GM21423 (cell line): Measurements from ENCODE around the gene P2RX4.
"Not testable (repeated sequence)": the region's sequence is repeated elsewhere in the genome, so short reads cannot be mapped to it uniquely, and the experiment has no call there.

Experiments
- ATAC-seq: cut with Tn5 transposase; IDR thresholded peaks from one replicate; pipeline ENCODE4 v1.9.1; 2021; ENCODE audit warnings: mild to moderate bottlenecking, moderate library complexity; ENCODE audit not compliant: unreplicated experiment

P2RX4 gene

DNA sequence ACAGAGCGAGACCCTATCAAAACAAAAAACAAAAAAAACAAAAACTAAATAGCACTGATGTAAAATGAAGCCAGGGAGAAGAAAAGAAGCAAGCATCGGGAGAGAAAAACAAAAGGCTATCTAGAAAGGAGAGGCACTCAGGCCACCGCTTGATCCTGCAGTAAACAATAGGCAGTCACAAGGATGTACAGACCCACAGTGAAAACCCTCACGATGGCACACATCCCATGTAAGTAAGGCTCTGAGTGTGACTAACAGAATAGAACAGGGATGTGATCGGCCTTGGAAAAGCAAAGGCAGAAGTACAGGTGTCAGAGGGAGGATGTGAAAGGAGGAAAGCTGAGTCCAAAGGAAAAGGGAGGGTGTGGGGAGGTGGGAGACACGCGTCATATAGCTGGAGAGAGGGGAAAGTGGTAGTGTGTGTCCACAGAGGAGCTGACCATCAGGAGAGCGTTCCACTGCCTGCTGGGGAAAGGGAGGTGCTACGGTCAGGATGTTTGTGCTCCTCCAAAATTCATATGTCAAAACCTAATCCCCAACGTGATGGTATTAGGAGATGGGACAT is 55.1 kb downstream of the P2RX4 start:
- ATAC-seq = no peak

DNA sequence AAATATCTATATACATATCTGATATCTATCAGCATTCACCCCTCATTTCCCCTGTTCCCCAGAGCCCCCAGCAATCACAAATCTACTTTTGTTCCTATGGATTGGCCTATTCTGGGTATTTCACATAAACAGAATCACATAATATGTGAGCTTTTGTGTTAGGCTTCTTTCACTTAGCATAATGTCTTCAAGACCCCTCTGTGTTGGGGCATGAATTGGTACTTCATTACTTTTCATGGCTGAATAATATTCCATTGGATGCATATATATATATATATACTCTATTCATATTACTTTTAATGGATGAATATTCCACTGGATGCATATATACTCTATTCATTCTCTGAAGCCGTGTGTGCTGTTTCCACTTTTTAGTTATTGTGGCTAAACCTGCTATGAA is 57.9 kb downstream of the P2RX4 start:
- ATAC-seq = no peak

DNA sequence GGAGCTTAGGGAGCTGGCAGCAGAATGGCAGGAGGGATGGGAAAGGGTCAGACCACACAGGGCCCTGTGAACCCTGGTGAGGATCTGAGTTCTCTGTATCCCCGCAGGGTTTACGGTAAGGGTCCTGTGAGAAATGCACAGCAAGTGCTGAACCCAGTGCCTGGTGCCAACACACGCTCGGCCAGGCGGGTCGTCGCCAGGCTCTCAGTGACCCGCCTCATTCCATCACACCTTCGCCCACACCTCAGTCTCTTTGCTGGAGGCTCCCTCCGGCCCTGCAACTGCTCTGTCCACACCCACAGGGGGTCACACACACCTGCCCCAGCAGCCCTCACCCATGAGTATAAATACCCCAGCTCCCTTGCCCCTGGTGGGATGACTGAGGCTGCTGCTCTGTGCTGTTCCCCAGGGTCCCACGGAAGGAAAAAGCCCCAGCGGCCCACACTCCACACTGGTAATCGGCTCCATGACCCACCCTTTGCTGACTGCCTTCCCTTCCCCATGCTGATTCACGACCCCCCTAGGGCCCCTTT is 63.5 kb downstream of the P2RX4 start:
- no peak for ATAC-seq

DNA sequence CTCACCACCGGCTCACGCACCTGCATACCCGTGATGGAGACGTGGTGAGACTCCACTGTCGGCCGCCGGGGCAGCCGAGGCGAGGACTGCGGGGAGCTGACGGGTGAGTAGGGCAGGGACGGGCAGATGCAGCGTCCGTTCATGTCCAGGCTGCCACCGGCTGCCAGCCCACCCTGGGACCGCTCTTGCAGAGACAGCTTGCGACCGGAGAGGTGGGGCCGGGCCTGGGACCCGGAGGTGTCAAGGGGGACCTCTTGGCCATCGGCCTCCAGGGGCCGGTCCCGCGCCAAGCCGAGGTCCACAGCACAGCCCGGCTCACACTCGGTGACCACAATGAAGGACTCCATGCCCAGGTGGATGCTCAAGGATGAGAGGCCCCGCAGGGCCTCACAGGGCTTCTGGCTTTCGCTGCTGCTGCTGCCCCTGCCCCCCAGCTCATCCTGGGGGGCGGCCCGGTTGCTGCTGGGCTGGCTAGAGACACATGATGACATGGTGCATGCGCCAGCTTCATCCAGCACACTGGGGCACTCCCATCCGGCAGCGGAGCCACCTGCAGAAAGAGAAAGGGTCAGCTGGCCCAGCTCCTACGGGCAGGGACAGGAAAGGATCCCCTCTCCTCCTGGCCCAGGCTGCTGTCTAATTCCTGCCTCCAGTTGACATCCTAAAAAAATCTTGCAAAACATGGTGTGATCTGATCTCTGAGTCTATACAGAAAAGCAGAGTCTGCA is 64.3 kb downstream of the P2RX4 start:
- no peak for ATAC-seq

DNA sequence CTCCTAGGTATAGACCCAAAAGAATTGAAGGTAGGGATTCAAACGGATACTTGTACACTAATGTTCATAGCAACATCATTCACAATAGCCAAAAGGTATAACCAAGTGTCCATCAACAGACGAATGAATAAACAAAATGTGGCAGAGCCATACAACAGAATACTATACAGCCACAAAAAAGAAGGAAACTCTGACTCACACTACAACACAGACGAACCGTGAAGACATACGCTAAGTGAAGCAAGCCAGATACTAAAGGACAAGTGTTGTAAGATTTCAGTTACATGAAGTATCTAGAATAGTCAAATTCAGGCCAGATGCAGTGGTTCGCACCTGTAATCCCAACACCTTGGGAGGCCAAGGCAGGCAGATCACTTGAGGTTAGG is 67.4 kb downstream of the P2RX4 start:
- ATAC-seq = no peak

DNA sequence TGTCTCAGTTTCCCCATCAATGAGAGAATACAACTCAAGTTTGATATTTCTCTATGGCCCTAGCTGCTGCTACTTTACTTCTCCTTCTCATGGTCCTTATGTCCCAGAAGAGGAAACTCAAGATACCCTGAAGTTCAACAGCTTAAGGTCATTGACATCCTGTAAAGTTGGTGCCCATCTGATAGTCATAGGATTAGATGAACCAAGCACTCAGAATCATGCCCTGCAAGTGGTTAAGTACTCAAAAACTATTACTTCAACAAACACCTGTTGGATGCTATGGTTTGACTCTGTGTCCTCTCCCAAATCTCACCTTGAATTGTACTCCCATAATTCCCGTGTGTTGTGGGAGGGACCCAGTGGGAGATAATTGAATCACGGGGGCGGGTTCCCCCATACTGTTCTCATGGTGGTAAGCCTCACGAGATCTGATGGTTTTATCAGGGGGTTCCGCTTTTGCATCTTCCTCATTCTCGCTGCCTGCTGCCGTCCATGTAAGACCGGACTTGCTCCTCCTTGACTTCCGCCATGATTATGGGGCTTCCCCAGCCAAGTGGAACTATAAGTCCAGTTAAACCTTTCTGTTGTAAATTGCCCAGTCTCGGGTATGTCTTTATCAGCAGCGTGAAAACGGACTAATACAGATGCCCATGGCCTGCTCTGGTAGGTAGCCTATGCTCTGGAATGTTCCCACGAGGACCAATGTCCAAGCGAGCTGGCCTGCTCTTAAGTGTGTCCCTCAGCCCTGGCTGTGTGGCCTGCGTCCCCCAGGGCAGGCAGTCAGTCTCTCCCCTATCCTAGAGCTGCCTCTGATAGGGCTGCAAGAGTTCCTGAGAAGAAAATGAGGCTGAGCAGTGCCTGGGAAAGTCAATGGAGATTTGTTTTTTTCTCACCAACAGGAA is 68.5 kb downstream of the P2RX4 start:
- ATAC-seq = no peak

DNA sequence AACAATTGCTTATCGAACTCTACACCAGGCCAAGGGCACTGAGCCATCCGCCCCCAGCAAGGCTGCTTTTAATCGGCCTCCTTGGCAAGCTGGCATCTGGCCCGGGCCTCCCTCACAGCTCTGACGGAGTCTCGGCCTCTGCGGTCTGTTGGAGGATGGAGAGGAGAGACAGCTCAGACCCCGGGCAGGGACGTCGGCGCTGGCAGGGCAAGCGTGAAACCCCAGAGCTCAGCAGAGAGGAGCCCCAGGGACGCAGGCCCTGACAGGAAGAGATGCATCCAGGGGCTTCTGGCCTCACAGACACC is 69.1 kb downstream of the P2RX4 start:
- ATAC-seq = no peak

DNA sequence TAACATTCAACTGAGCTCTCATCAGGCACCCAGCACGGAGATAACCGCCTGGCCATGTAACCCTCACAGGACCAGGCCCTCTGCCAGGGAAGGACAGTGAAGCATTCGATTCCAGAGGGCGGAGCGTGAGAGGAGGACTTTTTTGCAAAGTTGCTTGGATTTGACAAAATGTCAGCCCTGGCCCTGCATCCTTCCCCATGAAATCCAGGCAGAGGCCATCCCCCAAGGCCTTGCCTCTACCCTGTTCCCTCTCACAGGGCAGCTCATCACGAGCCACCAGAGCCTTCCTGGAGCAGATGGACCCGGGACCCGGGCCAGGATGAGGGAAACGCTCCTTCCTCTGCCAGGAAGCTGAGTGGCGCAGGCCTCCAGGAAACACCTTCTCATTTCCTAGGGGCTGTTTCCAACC is 69.6 kb downstream of the P2RX4 start:
- no peak for ATAC-seq

DNA sequence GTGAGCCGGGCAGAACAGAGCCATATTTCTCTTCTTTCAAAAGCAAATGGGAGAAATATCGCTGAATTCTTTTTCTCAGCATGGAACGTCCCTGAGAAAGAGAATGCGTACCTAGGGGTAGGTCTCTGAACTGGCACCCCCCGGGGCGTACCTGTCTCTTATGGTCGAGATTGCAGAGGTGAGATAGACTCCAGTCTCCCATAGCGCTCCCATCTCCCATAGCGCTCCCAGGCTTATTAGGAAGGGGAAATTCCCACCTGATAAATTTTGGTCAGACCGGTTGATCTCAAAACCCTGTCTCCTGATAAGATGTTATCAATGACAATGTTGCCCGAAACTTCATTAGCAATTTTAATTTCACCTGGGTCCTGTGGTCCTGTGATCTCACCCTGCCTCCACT is 70.6 kb downstream of the P2RX4 start:
- ATAC-seq = not testable (repeated sequence)

DNA sequence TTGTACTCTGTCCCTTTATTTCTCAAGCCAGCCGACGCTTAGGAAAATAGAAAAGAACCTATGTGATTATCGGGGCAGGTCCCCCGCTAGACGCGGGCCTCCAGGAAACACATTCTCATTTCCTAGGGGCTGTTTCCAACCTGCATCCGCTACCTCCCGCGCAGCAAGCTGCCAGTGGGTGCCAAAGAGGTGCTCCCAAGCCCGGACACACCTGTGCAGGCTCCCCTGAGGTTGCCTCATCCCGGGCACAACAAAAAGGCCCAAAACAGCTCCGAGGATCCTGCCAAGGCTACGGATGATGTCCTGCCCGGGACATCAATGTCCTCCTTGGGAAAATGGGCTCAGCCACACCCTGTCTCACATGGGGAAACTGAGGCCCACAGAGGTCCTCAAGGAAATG is 71.2 kb downstream of the P2RX4 start:
- not testable (repeated sequence) for ATAC-seq

DNA sequence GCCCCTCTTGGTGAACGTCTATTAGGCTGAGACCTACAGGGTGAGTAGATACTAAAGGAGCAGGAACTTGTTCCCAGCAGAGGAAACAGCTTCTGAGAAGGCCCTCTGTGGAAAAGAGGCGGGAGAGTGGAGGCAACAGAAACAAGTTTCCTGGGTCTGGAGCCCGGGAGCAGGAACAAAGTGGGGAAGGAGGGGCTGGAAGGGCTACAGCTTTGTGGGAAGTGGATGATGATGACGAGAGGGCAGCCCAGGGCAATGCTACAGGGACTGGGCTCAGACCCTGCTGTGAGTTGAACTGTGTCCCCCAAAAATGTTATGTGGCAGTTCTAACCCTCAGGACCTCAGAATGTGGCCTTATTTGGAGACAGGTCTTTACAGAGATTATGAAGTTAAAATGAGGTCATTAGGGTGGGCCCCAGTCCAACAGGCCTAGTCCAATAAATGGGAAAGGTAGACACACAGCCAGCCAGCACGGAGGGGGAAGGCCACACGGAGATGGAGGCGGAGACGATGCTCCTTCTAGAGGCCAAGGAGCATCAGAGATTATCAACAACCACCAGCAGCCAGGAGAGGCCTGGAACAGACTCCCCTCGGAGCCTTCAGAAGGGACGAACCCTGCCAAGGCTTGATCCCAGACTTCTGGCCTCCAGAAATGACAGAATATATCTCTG is 72.3 kb downstream of the P2RX4 start:
- ATAC-seq = no peak

DNA sequence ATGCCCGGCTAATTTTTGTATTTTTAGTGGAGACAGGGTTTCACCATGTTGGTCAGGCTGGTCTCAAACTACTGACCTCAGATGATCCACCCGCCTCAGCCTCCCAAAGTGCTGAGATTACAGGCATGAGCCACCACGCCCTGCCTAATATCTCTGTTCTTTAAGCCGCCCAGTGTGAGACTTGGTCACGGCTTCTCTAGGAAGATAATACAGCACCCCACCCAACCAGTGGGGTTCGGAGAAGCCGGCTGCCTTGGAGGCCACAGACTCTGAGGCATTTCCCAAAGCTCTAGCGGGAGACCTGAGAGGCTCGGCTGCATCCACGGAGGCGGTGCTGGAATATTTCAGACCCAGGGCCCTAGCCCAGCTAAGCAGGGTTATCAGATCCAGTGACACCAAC is 73.0 kb downstream of the P2RX4 start:
- not testable (repeated sequence) for ATAC-seq

DNA sequence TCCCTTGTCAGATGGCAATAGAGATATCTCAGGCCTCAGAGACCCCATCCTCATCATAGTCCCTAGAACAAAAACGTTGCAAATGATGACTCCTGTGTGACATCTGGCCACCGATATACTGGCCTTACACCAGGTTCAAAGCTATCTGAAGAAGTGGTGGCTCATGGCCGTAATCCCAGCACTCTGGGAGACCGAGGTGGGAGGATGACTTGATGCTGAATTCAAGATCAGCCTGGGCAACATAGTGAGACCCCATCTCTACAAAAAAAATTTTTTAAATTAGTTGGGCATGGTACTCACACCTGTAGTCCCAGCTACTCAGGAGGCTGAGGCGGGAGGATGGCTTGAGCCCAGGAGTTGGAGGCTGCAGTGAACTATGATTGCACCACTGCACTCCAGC is 73.5 kb downstream of the P2RX4 start:
- ATAC-seq = no peak
